Measurements from ENCODE around the gene IREB2.

DNA sequence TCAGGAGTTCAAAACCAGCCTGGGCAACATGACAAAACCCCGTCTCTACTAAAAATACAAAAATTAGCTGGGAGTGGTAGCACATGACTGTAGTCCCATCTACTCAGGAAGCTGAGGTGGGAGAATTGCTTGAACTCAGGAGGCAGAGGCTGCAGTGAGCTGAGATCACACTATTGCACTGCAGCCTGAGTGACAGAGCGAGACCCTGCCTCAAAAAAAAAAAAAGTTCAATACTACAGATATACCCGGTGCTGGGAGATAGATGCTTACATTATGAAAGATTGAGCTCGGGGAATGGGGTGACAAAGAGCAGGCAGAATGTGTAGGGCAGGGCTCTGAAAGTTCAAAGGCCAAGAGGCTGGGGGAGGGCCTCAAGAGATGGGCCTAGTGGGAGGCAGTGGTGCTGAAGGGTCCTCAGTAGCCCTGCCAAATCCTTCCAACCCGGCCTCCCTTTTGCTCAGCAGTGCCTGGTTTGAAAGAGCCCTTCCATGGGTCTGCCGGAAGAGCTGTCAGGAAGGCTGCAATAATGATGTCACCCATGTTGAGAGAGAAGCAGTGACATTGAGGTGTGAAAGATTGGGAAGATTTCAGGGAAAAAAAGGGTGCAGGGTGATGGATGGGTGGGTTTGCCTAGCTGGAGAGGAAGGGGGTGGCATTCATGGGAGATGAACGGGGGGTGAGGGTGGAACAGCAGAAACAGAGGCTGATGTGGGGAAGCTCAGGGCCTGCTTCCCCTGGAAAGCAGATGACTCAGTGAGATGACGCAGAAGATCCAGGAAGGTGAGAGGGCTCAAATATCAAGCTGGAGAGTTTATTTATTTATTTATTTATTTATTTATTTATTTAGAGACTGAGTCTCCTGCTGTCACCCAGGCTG is 20.0 kb upstream of the IREB2 start:
- TF ChIP-seq, protein P1, sequence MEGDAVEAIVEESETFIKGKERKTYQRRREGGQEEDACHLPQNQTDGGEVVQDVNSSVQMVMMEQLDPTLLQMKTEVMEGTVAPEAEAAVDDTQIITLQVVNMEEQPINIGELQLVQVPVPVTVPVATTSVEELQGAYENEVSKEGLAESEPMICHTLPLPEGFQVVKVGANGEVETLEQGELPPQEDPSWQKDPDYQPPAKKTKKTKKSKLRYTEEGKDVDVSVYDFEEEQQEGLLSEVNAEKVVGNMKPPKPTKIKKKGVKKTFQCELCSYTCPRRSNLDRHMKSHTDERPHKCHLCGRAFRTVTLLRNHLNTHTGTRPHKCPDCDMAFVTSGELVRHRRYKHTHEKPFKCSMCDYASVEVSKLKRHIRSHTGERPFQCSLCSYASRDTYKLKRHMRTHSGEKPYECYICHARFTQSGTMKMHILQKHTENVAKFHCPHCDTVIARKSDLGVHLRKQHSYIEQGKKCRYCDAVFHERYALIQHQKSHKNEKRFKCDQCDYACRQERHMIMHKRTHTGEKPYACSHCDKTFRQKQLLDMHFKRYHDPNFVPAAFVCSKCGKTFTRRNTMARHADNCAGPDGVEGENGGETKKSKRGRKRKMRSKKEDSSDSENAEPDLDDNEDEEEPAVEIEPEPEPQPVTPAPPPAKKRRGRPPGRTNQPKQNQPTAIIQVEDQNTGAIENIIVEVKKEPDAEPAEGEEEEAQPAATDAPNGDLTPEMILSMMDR (IDR thresholded peaks at IDR 0.05) = no peak
- TF ChIP-seq EZH2 (IDR thresholded peaks at IDR 0.05; ENCODE audit: borderline replicate concordance, insufficient read depth, low read depth, low read length, poor library complexity, severe bottlenecking) = no peak
